H1 (cell line): Measurements from ENCODE around the gene MRPS30. TPM values are rescaled to one million over a fixed set of nuclear protein-coding genes. Genes with fewer than 3 reads are reported as not detected.

Source experiments
- EP300 ChIP-seq, 2 experiments: IDR thresholded peaks; 1 replicate in 1 of 2; 2 replicates in 1 of 2; pipeline ENCODE4 v1.6.1; 2011 to 2012; ENCODE audit warnings: low read depth in 2 of 2, low read length in 2 of 2, mild to moderate bottlenecking in 2 of 2, borderline replicate concordance in 1 of 2, inconsistent platforms in 1 of 2, moderate library complexity in 1 of 2
- SAP30 ChIP-seq: fragments of 300-600 bp; sonication (generic); IDR thresholded peaks from 2 replicates; pipeline ENCODE4 v1.7.1; 2012; ENCODE audit warnings: low read length, moderate library complexity, mild to moderate bottlenecking, inconsistent platforms; ENCODE audit not compliant: insufficient read depth, insufficient replicate concordance
- SIRT6 ChIP-seq: IDR thresholded peaks from one replicate; pipeline ENCODE4 v1.7.1; 2012; ENCODE audit warnings: low read length, inconsistent platforms
- SIX5 ChIP-seq: IDR thresholded peaks from 2 replicates; pipeline ENCODE4 v1.6.1; 2011; ENCODE audit warnings: mild to moderate bottlenecking, low read depth, low read length
- polyA plus RNA-seq, 7 experiments: library from polyadenylated mRNA; depleted of rRNA in 3 of 7; stranded (reverse) in 5 of 7; unstranded in 2 of 7; fragments of >200 nt in 5 of 7; fragments of 200-250 nt in 2 of 7; gene quantifications; 1 replicate in 5 of 7; 2 replicates in 1 of 7; 4 replicates in 1 of 7; pipeline versions ENCODE4 v1.2.1 to v1.2.3, GENCODE V29; 2011 to 2013; ENCODE audit warnings: missing spikeins in 2 of 7, mixed read lengths in 2 of 7
- total RNA-seq: library from RNA; stranded (reverse); fragmentation: NEBNext Ultra II Directional; extraction: Animal tissue kit (Norgen Biotek cat#: 25700); gene quantifications from 2 replicates; pipeline ENCODE4 v1.2.1, GENCODE V29; 2021
- TF ChIP-seq, protein P1 (sequence below): fragments of 300-600 bp; sonication (generic); IDR thresholded peaks from 2 replicates; pipeline ENCODE4 v1.7.1; 2012; ENCODE audit warnings: low read length, moderate library complexity, mild to moderate bottlenecking, inconsistent platforms; ENCODE audit not compliant: insufficient replicate concordance
- TF ChIP-seq, protein P2 (sequence below): IDR thresholded peaks from 2 replicates; pipeline ENCODE4 v1.6.1; 2012; ENCODE audit warnings: low read length, inconsistent platforms

MRPS30 gene
- total and polyA plus RNA-seq, 2 of the 8 experiments (the other 6 are each of a cell fraction or from before 2014, with no cell fraction given) = 61.9 to 85.2 TPM

DNA sequence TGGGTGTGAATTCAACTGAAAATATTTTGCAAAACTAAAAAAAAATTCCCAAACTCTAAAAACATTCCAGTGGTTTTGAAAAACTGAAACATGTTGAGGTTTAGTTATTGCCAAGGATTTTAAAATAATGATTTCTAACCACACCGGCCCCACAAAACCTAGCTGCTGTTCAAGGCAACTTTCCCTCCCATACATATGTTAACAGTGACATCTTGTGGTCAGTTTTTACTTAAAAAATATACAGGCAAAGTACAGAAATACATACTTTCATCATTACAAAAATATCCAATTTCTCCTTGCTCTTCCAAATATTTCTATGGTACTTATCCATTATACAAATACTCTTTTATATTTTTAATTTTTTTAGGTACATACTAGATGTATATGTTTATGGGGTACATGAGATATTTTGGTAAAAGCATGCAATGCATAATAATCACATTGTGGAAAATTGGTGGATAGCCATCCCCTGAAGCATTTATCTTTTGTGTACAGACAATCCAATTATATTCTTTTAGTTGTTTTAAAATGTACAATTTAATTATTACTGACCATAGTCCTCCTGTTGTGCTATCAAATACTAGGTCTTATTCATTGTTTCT, 34.4 kb upstream of the MRPS30 start (continued):
- TF ChIP-seq, protein P1, sequence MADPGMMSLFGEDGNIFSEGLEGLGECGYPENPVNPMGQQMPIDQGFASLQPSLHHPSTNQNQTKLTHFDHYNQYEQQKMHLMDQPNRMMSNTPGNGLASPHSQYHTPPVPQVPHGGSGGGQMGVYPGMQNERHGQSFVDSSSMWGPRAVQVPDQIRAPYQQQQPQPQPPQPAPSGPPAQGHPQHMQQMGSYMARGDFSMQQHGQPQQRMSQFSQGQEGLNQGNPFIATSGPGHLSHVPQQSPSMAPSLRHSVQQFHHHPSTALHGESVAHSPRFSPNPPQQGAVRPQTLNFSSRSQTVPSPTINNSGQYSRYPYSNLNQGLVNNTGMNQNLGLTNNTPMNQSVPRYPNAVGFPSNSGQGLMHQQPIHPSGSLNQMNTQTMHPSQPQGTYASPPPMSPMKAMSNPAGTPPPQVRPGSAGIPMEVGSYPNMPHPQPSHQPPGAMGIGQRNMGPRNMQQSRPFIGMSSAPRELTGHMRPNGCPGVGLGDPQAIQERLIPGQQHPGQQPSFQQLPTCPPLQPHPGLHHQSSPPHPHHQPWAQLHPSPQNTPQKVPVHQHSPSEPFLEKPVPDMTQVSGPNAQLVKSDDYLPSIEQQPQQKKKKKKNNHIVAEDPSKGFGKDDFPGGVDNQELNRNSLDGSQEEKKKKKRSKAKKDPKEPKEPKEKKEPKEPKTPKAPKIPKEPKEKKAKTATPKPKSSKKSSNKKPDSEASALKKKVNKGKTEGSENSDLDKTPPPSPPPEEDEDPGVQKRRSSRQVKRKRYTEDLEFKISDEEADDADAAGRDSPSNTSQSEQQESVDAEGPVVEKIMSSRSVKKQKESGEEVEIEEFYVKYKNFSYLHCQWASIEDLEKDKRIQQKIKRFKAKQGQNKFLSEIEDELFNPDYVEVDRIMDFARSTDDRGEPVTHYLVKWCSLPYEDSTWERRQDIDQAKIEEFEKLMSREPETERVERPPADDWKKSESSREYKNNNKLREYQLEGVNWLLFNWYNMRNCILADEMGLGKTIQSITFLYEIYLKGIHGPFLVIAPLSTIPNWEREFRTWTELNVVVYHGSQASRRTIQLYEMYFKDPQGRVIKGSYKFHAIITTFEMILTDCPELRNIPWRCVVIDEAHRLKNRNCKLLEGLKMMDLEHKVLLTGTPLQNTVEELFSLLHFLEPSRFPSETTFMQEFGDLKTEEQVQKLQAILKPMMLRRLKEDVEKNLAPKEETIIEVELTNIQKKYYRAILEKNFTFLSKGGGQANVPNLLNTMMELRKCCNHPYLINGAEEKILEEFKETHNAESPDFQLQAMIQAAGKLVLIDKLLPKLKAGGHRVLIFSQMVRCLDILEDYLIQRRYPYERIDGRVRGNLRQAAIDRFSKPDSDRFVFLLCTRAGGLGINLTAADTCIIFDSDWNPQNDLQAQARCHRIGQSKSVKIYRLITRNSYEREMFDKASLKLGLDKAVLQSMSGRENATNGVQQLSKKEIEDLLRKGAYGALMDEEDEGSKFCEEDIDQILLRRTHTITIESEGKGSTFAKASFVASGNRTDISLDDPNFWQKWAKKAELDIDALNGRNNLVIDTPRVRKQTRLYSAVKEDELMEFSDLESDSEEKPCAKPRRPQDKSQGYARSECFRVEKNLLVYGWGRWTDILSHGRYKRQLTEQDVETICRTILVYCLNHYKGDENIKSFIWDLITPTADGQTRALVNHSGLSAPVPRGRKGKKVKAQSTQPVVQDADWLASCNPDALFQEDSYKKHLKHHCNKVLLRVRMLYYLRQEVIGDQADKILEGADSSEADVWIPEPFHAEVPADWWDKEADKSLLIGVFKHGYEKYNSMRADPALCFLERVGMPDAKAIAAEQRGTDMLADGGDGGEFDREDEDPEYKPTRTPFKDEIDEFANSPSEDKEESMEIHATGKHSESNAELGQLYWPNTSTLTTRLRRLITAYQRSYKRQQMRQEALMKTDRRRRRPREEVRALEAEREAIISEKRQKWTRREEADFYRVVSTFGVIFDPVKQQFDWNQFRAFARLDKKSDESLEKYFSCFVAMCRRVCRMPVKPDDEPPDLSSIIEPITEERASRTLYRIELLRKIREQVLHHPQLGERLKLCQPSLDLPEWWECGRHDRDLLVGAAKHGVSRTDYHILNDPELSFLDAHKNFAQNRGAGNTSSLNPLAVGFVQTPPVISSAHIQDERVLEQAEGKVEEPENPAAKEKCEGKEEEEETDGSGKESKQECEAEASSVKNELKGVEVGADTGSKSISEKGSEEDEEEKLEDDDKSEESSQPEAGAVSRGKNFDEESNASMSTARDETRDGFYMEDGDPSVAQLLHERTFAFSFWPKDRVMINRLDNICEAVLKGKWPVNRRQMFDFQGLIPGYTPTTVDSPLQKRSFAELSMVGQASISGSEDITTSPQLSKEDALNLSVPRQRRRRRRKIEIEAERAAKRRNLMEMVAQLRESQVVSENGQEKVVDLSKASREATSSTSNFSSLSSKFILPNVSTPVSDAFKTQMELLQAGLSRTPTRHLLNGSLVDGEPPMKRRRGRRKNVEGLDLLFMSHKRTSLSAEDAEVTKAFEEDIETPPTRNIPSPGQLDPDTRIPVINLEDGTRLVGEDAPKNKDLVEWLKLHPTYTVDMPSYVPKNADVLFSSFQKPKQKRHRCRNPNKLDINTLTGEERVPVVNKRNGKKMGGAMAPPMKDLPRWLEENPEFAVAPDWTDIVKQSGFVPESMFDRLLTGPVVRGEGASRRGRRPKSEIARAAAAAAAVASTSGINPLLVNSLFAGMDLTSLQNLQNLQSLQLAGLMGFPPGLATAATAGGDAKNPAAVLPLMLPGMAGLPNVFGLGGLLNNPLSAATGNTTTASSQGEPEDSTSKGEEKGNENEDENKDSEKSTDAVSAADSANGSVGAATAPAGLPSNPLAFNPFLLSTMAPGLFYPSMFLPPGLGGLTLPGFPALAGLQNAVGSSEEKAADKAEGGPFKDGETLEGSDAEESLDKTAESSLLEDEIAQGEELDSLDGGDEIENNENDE = no peak
- TF ChIP-seq, protein P2, sequence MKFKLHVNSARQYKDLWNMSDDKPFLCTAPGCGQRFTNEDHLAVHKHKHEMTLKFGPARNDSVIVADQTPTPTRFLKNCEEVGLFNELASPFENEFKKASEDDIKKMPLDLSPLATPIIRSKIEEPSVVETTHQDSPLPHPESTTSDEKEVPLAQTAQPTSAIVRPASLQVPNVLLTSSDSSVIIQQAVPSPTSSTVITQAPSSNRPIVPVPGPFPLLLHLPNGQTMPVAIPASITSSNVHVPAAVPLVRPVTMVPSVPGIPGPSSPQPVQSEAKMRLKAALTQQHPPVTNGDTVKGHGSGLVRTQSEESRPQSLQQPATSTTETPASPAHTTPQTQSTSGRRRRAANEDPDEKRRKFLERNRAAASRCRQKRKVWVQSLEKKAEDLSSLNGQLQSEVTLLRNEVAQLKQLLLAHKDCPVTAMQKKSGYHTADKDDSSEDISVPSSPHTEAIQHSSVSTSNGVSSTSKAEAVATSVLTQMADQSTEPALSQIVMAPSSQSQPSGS = no peak
- TF ChIP-seq SIX5 (no peak), SAP30 (no peak), SIRT6 (no peak), EP300 (IDR thresholded peaks at IDR 0.05; ENCODE audit: borderline replicate concordance in 1 of 2, low read depth in 2 of 2, low read length in 2 of 2) (no peak)
